ENCODE results near the gene PTPN14. TPM values are rescaled to one million over a fixed set of nuclear protein-coding genes. Genes with fewer than 3 reads are reported as not detected.

PTPN14 gene
- total and polyA plus RNA-seq, 5 donors, result 4.7 to 35.1 (median 17.7) TPM

- WGBS, result 93% methylated on average over 3 of the region's 3 CpGs
- no peak for ATAC-seq
- H3K9me3 ChIP-seq (ENCODE audit: control insufficient read depth, low read length), result no peaks in the 10 kb centered on the region
- no peak overlapping the region for H3K27ac ChIP-seq (ENCODE audit: low read length)
- no peak for DNase-seq
- intact Hi-C loops (cut with DNase I), result no loop called here
- H3K4me1 ChIP-seq (ENCODE audit: control insufficient read depth, insufficient read depth, low read length), result peaks cover 8% of the 10 kb centered on the region
- H3K27me3 ChIP-seq (ENCODE audit: control insufficient read depth, insufficient read depth), result no peaks in the 10 kb centered on the region
- no peak overlapping the region for H3K4me3 ChIP-seq (ENCODE audit: low read length)
These were observed 76.9 kb downstream of the PTPN14 start for GRCh38 chr1:214474467-214474866.

- H3K4me3 ChIP-seq (ENCODE audit: low read length), result no peak overlapping the region
- DNase-seq, result no peak
- H3K4me1 ChIP-seq (ENCODE audit: control insufficient read depth, insufficient read depth, low read length), result peaks cover 8% of the 10 kb centered on the region
- 93% methylated on average over 2 of the region's 2 CpGs for WGBS
- H3K27me3 ChIP-seq (ENCODE audit: control insufficient read depth, insufficient read depth), result no peaks in the 10 kb centered on the region
- no peaks in the 10 kb centered on the region for H3K9me3 ChIP-seq (ENCODE audit: control insufficient read depth, low read length)
- intact Hi-C loops (cut with DNase I), result no loop called here
- H3K27ac ChIP-seq (ENCODE audit: low read length), result no peak overlapping the region
- ATAC-seq, result no peak
These were observed 77.5 kb downstream of the PTPN14 start for GRCh38 chr1:214473862-214474261.

- H3K27me3 ChIP-seq (ENCODE audit: control insufficient read depth, insufficient read depth), result no peaks in the 10 kb centered on the region
- intact Hi-C loops (cut with DNase I), result no loop called here
- ATAC-seq (no peak), DNase-seq (no peak)
- peaks cover 8% of the 10 kb centered on the region for H3K4me1 ChIP-seq (ENCODE audit: control insufficient read depth, insufficient read depth, low read length)
- no peak overlapping the region for H3K27ac ChIP-seq (ENCODE audit: low read length)
- no peaks in the 10 kb centered on the region for H3K9me3 ChIP-seq (ENCODE audit: control insufficient read depth, low read length)
- no peak overlapping the region for H3K4me3 ChIP-seq (ENCODE audit: low read length)
- 87% methylated on average over 1 of the region's 1 CpG for WGBS
These were observed 78.0 kb downstream of the PTPN14 start for GRCh38 chr1:214473387-214473786.

GRCh38 chr1:214472364-214472763 is 79.0 kb downstream of the PTPN14 start:
- peaks cover 8% of the 10 kb centered on the region for H3K4me1 ChIP-seq (ENCODE audit: control insufficient read depth, insufficient read depth, low read length)

GRCh38 chr1:214471458-214471857 is 79.9 kb downstream of the PTPN14 start:
- intact Hi-C loops (cut with DNase I), result no loop called here
- Histone ChIP-seq H3K27me3 (ENCODE audit: control insufficient read depth, insufficient read depth) (no peaks in the 10 kb centered on the region), H3K27ac (ENCODE audit: low read length) (no peak overlapping the region), H3K4me1 (ENCODE audit: control insufficient read depth, insufficient read depth, low read length) (peaks cover 6% of the 10 kb centered on the region), H3K9me3 (ENCODE audit: control insufficient read depth, low read length) (no peaks in the 10 kb centered on the region), H3K4me3 (ENCODE audit: low read length) (no peak overlapping the region)
- 92% methylated on average over 2 of the region's 2 CpGs for WGBS
- no peak for ATAC-seq
- no peak for DNase-seq

More at GRCh38 chr1:214472364-214472763, 79.0 kb downstream of the PTPN14 start:
- no peaks in the 10 kb centered on the region for H3K27me3 ChIP-seq (ENCODE audit: control insufficient read depth, insufficient read depth)
- no peak overlapping the region for H3K27ac ChIP-seq (ENCODE audit: low read length)
- intact Hi-C loops (cut with DNase I), result no loop called here
- DNase-seq, result no peak
- no peaks in the 10 kb centered on the region for H3K9me3 ChIP-seq (ENCODE audit: control insufficient read depth, low read length)
- ATAC-seq, result no peak
- H3K4me3 ChIP-seq (ENCODE audit: low read length), result no peak overlapping the region

GRCh38 chr1:214470132-214470531 is 81.3 kb downstream of the PTPN14 start:
- intact Hi-C loops (cut with DNase I), result no loop called here
- WGBS, result 94% methylated on average over 3 of the region's 3 CpGs
- H3K4me1 ChIP-seq (ENCODE audit: control insufficient read depth, insufficient read depth, low read length), result peaks cover 1% of the 10 kb centered on the region
- no peak for DNase-seq
- H3K27ac ChIP-seq (ENCODE audit: low read length), result no peak overlapping the region
- H3K4me3 ChIP-seq (ENCODE audit: low read length), result no peak overlapping the region
- H3K27me3 ChIP-seq (ENCODE audit: control insufficient read depth, insufficient read depth), result no peaks in the 10 kb centered on the region
- no peaks in the 10 kb centered on the region for H3K9me3 ChIP-seq (ENCODE audit: control insufficient read depth, low read length)
- no peak for ATAC-seq

GRCh38 chr1:214469290-214469689 is 82.1 kb downstream of the PTPN14 start:
- WGBS, result 97% methylated on average over 1 of the region's 1 CpG
- ATAC-seq (no peak), DNase-seq (no peak)
- H3K9me3 ChIP-seq (ENCODE audit: control insufficient read depth, low read length), result no peaks in the 10 kb centered on the region
- no peaks in the 10 kb centered on the region for H3K27me3 ChIP-seq (ENCODE audit: control insufficient read depth, insufficient read depth)
- intact Hi-C loops (cut with DNase I), result no loop called here
- H3K27ac ChIP-seq (ENCODE audit: low read length), result no peak overlapping the region
- H3K4me3 ChIP-seq (ENCODE audit: low read length), result no peak overlapping the region
- no peaks in the 10 kb centered on the region for H3K4me1 ChIP-seq (ENCODE audit: control insufficient read depth, insufficient read depth, low read length)

GRCh38 chr1:214467078-214467585 is 84.3 kb downstream of the PTPN14 start:
- intact Hi-C loops (cut with DNase I), result no loop called here
- H3K9me3 ChIP-seq (ENCODE audit: control insufficient read depth, low read length), result no peaks in the 10 kb centered on the region
- H3K27ac ChIP-seq (ENCODE audit: low read length), result no peak overlapping the region
- no peaks in the 10 kb centered on the region for H3K4me1 ChIP-seq (ENCODE audit: control insufficient read depth, insufficient read depth, low read length)
- no peak overlapping the region for H3K4me3 ChIP-seq (ENCODE audit: low read length)
- no peaks in the 10 kb centered on the region for H3K27me3 ChIP-seq (ENCODE audit: control insufficient read depth, insufficient read depth)
- WGBS, result 98% methylated on average over 1 of the region's 1 CpG
- ATAC-seq (no peak), DNase-seq (no peak)

GRCh38 chr1:214466403-214467077 is 84.9 kb downstream of the PTPN14 start:
- intact Hi-C loops (cut with DNase I), result no loop called here
- 84% methylated on average over 3 of the region's 3 CpGs for WGBS
- ATAC-seq (no peak), DNase-seq (no peak)
- Histone ChIP-seq H3K4me1 (ENCODE audit: control insufficient read depth, insufficient read depth, low read length) (no peaks in the 10 kb centered on the region), H3K9me3 (ENCODE audit: control insufficient read depth, low read length) (no peaks in the 10 kb centered on the region), H3K4me3 (ENCODE audit: low read length) (no peak overlapping the region), H3K27me3 (ENCODE audit: control insufficient read depth, insufficient read depth) (no peaks in the 10 kb centered on the region), H3K27ac (ENCODE audit: low read length) (no peak overlapping the region)

GRCh38 chr1:214464445-214465287 is 86.7 kb downstream of the PTPN14 start:
- no peaks in the 10 kb centered on the region for H3K27me3 ChIP-seq (ENCODE audit: control insufficient read depth, insufficient read depth)
- no peak overlapping the region for H3K4me3 ChIP-seq (ENCODE audit: low read length)
- ATAC-seq, result peak; percentile 14 to 71
- peak in 1 of 3 donors; percentile 16 for DNase-seq
- intact Hi-C loops (cut with DNase I), result no loop called here
- WGBS, result 84% methylated on average over 30 of the region's 30 CpGs
- no peak overlapping the region for H3K27ac ChIP-seq (ENCODE audit: low read length)
- no peaks in the 10 kb centered on the region for H3K9me3 ChIP-seq (ENCODE audit: control insufficient read depth, low read length)
- H3K4me1 ChIP-seq (ENCODE audit: control insufficient read depth, insufficient read depth, low read length), result no peaks in the 10 kb centered on the region

- H3K27ac ChIP-seq (ENCODE audit: low read length), result no peak overlapping the region
- 62% methylated on average over 2 of the region's 2 CpGs for WGBS
- H3K27me3 ChIP-seq (ENCODE audit: control insufficient read depth, insufficient read depth), result no peaks in the 10 kb centered on the region
- H3K4me3 ChIP-seq (ENCODE audit: low read length), result no peak overlapping the region
- no peak for DNase-seq
- ATAC-seq, result no peak
- H3K9me3 ChIP-seq (ENCODE audit: control insufficient read depth, low read length), result no peaks in the 10 kb centered on the region
- no peaks in the 10 kb centered on the region for H3K4me1 ChIP-seq (ENCODE audit: control insufficient read depth, insufficient read depth, low read length)
- intact Hi-C loops (cut with DNase I), result no loop called here
These were observed 87.8 kb downstream of the PTPN14 start for GRCh38 chr1:214463596-214463995.
